Keratinocyte (primary cell): ENCODE data around the gene GOT1. TPM values are rescaled to one million over a fixed set of nuclear protein-coding genes. Genes with fewer than 3 reads are reported as not detected.

ENCODE experiments used
- DNase-seq: peaks from one replicate; pipeline ENCODE4 v3.0.0-alpha.2; 2011; ENCODE audit warnings: low read depth, missing footprints, low spot score
- FAIRE-seq: peaks from 2 replicates; lab custom pipeline; 2011; peaks lifted over from hg19 to GRCh38; lab: Jason Lieb, UNC
- H2AFZ ChIP-seq: 2 replicates; pipeline ENCODE4 v1.6.0; 2012; ENCODE audit warnings: low read length, control low read depth, inconsistent platforms; ENCODE audit not compliant: control insufficient read depth
- H3K27ac ChIP-seq: 2 replicates; pipeline ENCODE4 v1.5.1; 2011; ENCODE audit warnings: low read length; ENCODE audit not compliant: control insufficient read depth, insufficient read depth
- H3K27me3 ChIP-seq: 3 replicates; pipeline ENCODE4 v1.6.0; 2011; ENCODE audit warnings: low read length; ENCODE audit not compliant: control insufficient read depth, insufficient read depth; ENCODE audit errors: extremely low read depth
- H3K36me3 ChIP-seq, 2 experiments: 2 replicates in 1 of 2; 3 replicates in 1 of 2; pipeline ENCODE4 v1.5.1; 2011; ENCODE audit warnings: low read length in 2 of 2, mild to moderate bottlenecking in 1 of 2; ENCODE audit not compliant: control insufficient read depth in 2 of 2, insufficient read depth in 2 of 2; ENCODE audit errors: extremely low read depth in 1 of 2
- H3K4me1 ChIP-seq: 3 replicates; pipeline ENCODE4 v1.5.1; 2011; ENCODE audit warnings: low read length; ENCODE audit not compliant: control insufficient read depth, insufficient read depth; ENCODE audit errors: extremely low read depth
- H3K4me2 ChIP-seq: 3 replicates; pipeline ENCODE4 v1.6.0; 2011; ENCODE audit warnings: low read depth, low read length; ENCODE audit not compliant: control insufficient read depth, insufficient read depth; ENCODE audit errors: extremely low read depth
- H3K4me3 ChIP-seq, 3 experiments: fragments of 200-600 bp in 1 of 3; sonication (generic) in 1 of 3; 2 replicates in 2 of 3; 3 replicates in 1 of 3; pipeline ENCODE4 v1.5.1; 2011 to 2016; ENCODE audit warnings: low read length in 3 of 3, mild to moderate bottlenecking in 3 of 3, control low read depth in 2 of 3, inconsistent platforms in 1 of 3, low read depth in 1 of 3, mixed read lengths in 1 of 3, mixed run types in 1 of 3, moderate library complexity in 1 of 3; ENCODE audit not compliant: control insufficient read depth in 2 of 3, insufficient read depth in 2 of 3; ENCODE audit errors: extremely low read depth in 1 of 3
- H3K79me2 ChIP-seq: 2 replicates; pipeline ENCODE4 v1.6.0; 2012; ENCODE audit warnings: low read length; ENCODE audit not compliant: control insufficient read depth, insufficient read depth
- H3K9ac ChIP-seq: 3 replicates; pipeline ENCODE4 v1.6.0; 2011; ENCODE audit warnings: low read length; ENCODE audit not compliant: control insufficient read depth, insufficient read depth; ENCODE audit errors: extremely low read depth
- H3K9me1 ChIP-seq: 3 replicates; pipeline ENCODE4 v1.6.0; 2011; ENCODE audit warnings: low read length; ENCODE audit not compliant: control insufficient read depth, insufficient read depth; ENCODE audit errors: extremely low read depth
- H3K9me3 ChIP-seq: 2 replicates; pipeline ENCODE4 v1.5.1; 2012; ENCODE audit warnings: low read depth, low read length; ENCODE audit not compliant: control insufficient read depth
- H4K20me1 ChIP-seq: 3 replicates; pipeline ENCODE4 v1.6.0; 2011; ENCODE audit warnings: low read length; ENCODE audit not compliant: control insufficient read depth, insufficient read depth; ENCODE audit errors: extremely low read depth
- CTCF ChIP-seq, 3 experiments: IDR thresholded peaks in 1 of 3; conservative IDR thresholded peaks in 1 of 3; optimal IDR thresholded peaks in 1 of 3; 2 replicates in 2 of 3; 3 replicates in 1 of 3; pipeline versions ENCODE3 to v1.5.1; 2011; ENCODE audit warnings: low read length in 3 of 3, mild to moderate bottlenecking in 3 of 3, moderate library complexity in 2 of 3, control low read depth in 1 of 3, inconsistent platforms in 1 of 3; ENCODE audit not compliant: insufficient read depth in 2 of 3; ENCODE audit errors: extremely low read depth in 1 of 3
- EZH2 ChIP-seq: IDR thresholded peaks from one replicate; pipeline ENCODE4 v1.6.1; 2012; ENCODE audit warnings: inconsistent platforms, mild to moderate bottlenecking, low read length, moderate library complexity
- dilution Hi-C: fragments of 300-500 bp; cut with MboI; formaldehyde crosslinking; loops from one replicate; pipeline ENCODE4 v1.7.0; 2020; ENCODE audit warnings: low sequenced_read_pairs; ENCODE audit not compliant: extremely low pct_ligation_motif_present
- polyA plus RNA-seq, 5 experiments: library from polyadenylated mRNA; depleted of rRNA in 3 of 5; stranded (reverse) in 3 of 5; stranded (forward) in 1 of 5; unstranded in 1 of 5; fragments of >200 nt; gene quantifications; 1 replicate in 1 of 5; 2 replicates in 3 of 5; 3 replicates in 1 of 5; pipeline versions ENCODE4 v1.2.1 to v1.2.3, GENCODE V29; 2011 to 2012; ENCODE audit warnings: missing spikeins in 2 of 5, low read depth in 1 of 5, low replicate concordance in 1 of 5

The GOT1 gene
- polyA plus RNA-seq, 1 donor (not counting 4 experiments of a cell fraction or from before 2014, with no cell fraction given), result 33.3 TPM

GRCh38 chr10:99433378-99434020 lies 3.1 kb upstream of the GOT1 start:
- no peak overlapping the region for H3K27ac ChIP-seq
- H3K4me2 ChIP-seq, result no peak overlapping the region
- H3K4me3 ChIP-seq, result no peak overlapping the region
- H3K9me3 ChIP-seq, result no peaks in the 10 kb centered on the region
- no peaks in the 10 kb centered on the region for H3K27me3 ChIP-seq
- dilution Hi-C loops, result loop anchor here (25.0 kb wide), 1 partner anchor 179 kb away; the partner anchor contains the start of gene SLC25A28
- H3K9ac ChIP-seq, result no peak overlapping the region
- no peaks in the 10 kb centered on the region for H4K20me1 ChIP-seq
- no peak overlapping the region for H2AFZ ChIP-seq
- H3K36me3 ChIP-seq, result peaks cover 0 to 2% of the 10 kb centered on the region in 2 experiments
- peaks cover 30% of the 10 kb centered on the region for H3K79me2 ChIP-seq
- peak; percentile 30 to 34 (median 31) for TF ChIP-seq CTCF (optimal IDR thresholded peaks at IDR 0.05 in 1 of 3, IDR thresholded peaks at IDR 0.05 in 1 of 3, conservative IDR thresholded peaks at IDR 0.05 in 1 of 3; ENCODE audit: extremely low read depth in 1 of 3, insufficient read depth in 2 of 3, low read length in 3 of 3)
- TF ChIP-seq EZH2, result no peak
- DNase-seq (no peak), FAIRE-seq (no peak)
- H3K4me1 ChIP-seq, result peaks cover 5% of the 10 kb centered on the region
- H3K9me1 ChIP-seq, result no peaks in the 10 kb centered on the region

GRCh38 chr10:99432881-99433280 lies 2.5 kb upstream of the GOT1 start:
- H3K4me1 ChIP-seq, result peaks cover 5% of the 10 kb centered on the region
- TF ChIP-seq EZH2, result no peak
- no peak for TF ChIP-seq CTCF (optimal IDR thresholded peaks at IDR 0.05 in 1 of 3, IDR thresholded peaks at IDR 0.05 in 1 of 3, conservative IDR thresholded peaks at IDR 0.05 in 1 of 3; ENCODE audit: extremely low read depth in 1 of 3, insufficient read depth in 2 of 3, low read length in 3 of 3)
- H3K9ac ChIP-seq, result no peak overlapping the region
- no peaks in the 10 kb centered on the region for H3K27me3 ChIP-seq
- dilution Hi-C loops, result loop anchor here (25.0 kb wide), 1 partner anchor 179 kb away; the partner anchor contains the start of gene SLC25A28
- H2AFZ ChIP-seq, result no peak overlapping the region
- peaks cover under 1% of the 10 kb centered on the region for H4K20me1 ChIP-seq
- no peaks in the 10 kb centered on the region for H3K9me1 ChIP-seq
- no peak for DNase-seq
- no peaks in the 10 kb centered on the region for H3K9me3 ChIP-seq
- FAIRE-seq, result no peak
- H3K4me3 ChIP-seq, result no peak overlapping the region
- peaks cover 34% of the 10 kb centered on the region for H3K79me2 ChIP-seq
- H3K4me2 ChIP-seq, result no peak overlapping the region
- peaks cover under 1 to 2% of the 10 kb centered on the region in 2 experiments for H3K36me3 ChIP-seq
- H3K27ac ChIP-seq, result no peak overlapping the region
